Endothelial cell of umbilical vein (primary cell): ENCODE data around the gene RASAL1. TPM values are rescaled to one million over a fixed set of nuclear protein-coding genes. Genes with fewer than 3 reads are reported as not detected.

Experiments used
- BruUV-seq: library from RNA; stranded (reverse); fragments of 400-500 nt; replicated peaks from 2 replicates; lab custom pipeline; 2021; lab: Mats Ljungman, UMichigan
- CTCF ChIA-PET: fragments of 300-600, 350-600 bp; sonication (Branson Sonifier 250); formaldehyde crosslinking; loops from one replicate; lab custom pipeline; 2021; ENCODE audit warnings: antibody characterized with exemption, inconsistent platforms; lab: Charles Lee
- POLR2A ChIA-PET: fragments of 300-600, 350-600 bp; sonication (Branson Sonifier 250); formaldehyde crosslinking; loops from one replicate; lab custom pipeline; 2021; ENCODE audit warnings: antibody characterized with exemption, inconsistent platforms; lab: Charles Lee
- DNase-seq: peaks from one replicate; pipeline ENCODE4 v3.0.0-alpha.2; 2011; ENCODE audit warnings: low read depth, low spot score
- FAIRE-seq: peaks from 2 replicates; lab custom pipeline; 2011; peaks lifted over from hg19 to GRCh38; lab: Jason Lieb, UNC
- H2AFZ ChIP-seq: 2 replicates; pipeline ENCODE4 v1.6.0; 2012; ENCODE audit warnings: low read depth, low read length, control low read depth, inconsistent platforms
- H3K27ac ChIP-seq: 2 replicates; pipeline ENCODE4 v1.5.1; 2011; ENCODE audit warnings: low read depth, mild to moderate bottlenecking, control low read depth, low read length, moderate library complexity; ENCODE audit not compliant: insufficient read depth
- H3K27me3 ChIP-seq, 2 experiments: 2 replicates each; pipeline versions ENCODE4 v1.6.0 to v1.6.1; 2011; ENCODE audit warnings: low read length in 2 of 2, mixed read lengths in 1 of 2; ENCODE audit not compliant: control insufficient read depth in 2 of 2, insufficient read depth in 2 of 2
- H3K36me3 ChIP-seq, 2 experiments: 2 replicates in 1 of 2; 3 replicates in 1 of 2; pipeline ENCODE4 v1.5.1; 2011; ENCODE audit warnings: low read length in 2 of 2, mild to moderate bottlenecking in 1 of 2, moderate library complexity in 1 of 2; ENCODE audit not compliant: control insufficient read depth in 2 of 2, insufficient read depth in 2 of 2; ENCODE audit errors: extremely low read depth in 1 of 2
- H3K4me1 ChIP-seq: 3 replicates; pipeline ENCODE4 v1.5.1; 2011; ENCODE audit warnings: mild to moderate bottlenecking, low read length; ENCODE audit not compliant: control insufficient read depth, insufficient read depth; ENCODE audit errors: extremely low read depth
- H3K4me2 ChIP-seq: 2 replicates; pipeline ENCODE4 v1.6.1; 2011; ENCODE audit warnings: low read length, control low read depth, mixed read lengths; ENCODE audit not compliant: insufficient read depth
- H3K4me3 ChIP-seq, 3 experiments: fragments of 200-600 bp in 1 of 3; sonication (generic), shearing (Covaris generic) in 1 of 3; replicated peaks in 1 of 3; 2 replicates each; pipeline ENCODE4 v1.5.1; 2011 to 2016; ENCODE audit warnings: control low read depth in 3 of 3, low read length in 3 of 3, mild to moderate bottlenecking in 2 of 3, inconsistent platforms in 1 of 3, low read depth in 1 of 3, moderate library complexity in 1 of 3; ENCODE audit not compliant: insufficient read depth in 1 of 3
- H3K79me2 ChIP-seq: 2 replicates; pipeline ENCODE4 v1.6.0; 2012; ENCODE audit warnings: low read length, inconsistent platforms; ENCODE audit not compliant: control insufficient read depth, insufficient read depth
- H3K9ac ChIP-seq: replicated peaks from 2 replicates; pipeline ENCODE3; 2011; ENCODE audit warnings: low read length, control low read depth; ENCODE audit not compliant: insufficient read depth; ENCODE audit errors: extremely low read depth
- H3K9me1 ChIP-seq: replicated peaks from 3 replicates; pipeline ENCODE4 v1.6.0; 2011; ENCODE audit warnings: mild to moderate bottlenecking, low read length; ENCODE audit not compliant: control insufficient read depth, insufficient read depth; ENCODE audit errors: extremely low read depth
- H3K9me3 ChIP-seq: replicated peaks from 2 replicates; pipeline ENCODE4 v1.5.1; 2012; ENCODE audit warnings: low read length, inconsistent platforms; ENCODE audit not compliant: control insufficient read depth, insufficient read depth
- H4K20me1 ChIP-seq: replicated peaks from 2 replicates; pipeline ENCODE3; 2011; ENCODE audit warnings: mild to moderate bottlenecking, low read length; ENCODE audit not compliant: control insufficient read depth, insufficient read depth; ENCODE audit errors: extremely low read depth
- CTCF ChIP-seq, 2 donors: IDR thresholded peaks; 1 replicate in 1 of 2; 2 replicates in 1 of 2; pipeline ENCODE4 v1.5.1; 2011; ENCODE audit warnings: low read length in 2 of 2, mild to moderate bottlenecking in 2 of 2, moderate library complexity in 2 of 2, control low read depth in 1 of 2, inconsistent platforms in 1 of 2, low read depth in 1 of 2; ENCODE audit not compliant: insufficient read depth in 1 of 2; ENCODE audit errors: extremely low read depth in 1 of 2
- EZH2 ChIP-seq: IDR thresholded peaks from 2 replicates; pipeline ENCODE4 v1.6.1; 2012; ENCODE audit warnings: borderline replicate concordance, low read depth, mild to moderate bottlenecking, moderate library complexity, low read length, inconsistent platforms; ENCODE audit not compliant: severe bottlenecking
- FOS ChIP-seq: IDR thresholded peaks from 2 replicates; pipeline ENCODE4 v1.6.1; 2011; ENCODE audit warnings: mild to moderate bottlenecking, low read length, moderate library complexity, borderline replicate concordance; ENCODE audit not compliant: insufficient read depth
- GATA2 ChIP-seq: IDR thresholded peaks from 2 replicates; pipeline ENCODE4 v1.7.0; 2011; ENCODE audit warnings: low read depth, mild to moderate bottlenecking, moderate library complexity, mixed read lengths, low read length; ENCODE audit not compliant: insufficient read length, insufficient read depth
- JUN ChIP-seq: IDR thresholded peaks from 2 replicates; pipeline ENCODE4 v1.6.1; 2011; ENCODE audit warnings: borderline replicate concordance, low read depth; ENCODE audit not compliant: insufficient read length, insufficient read depth
- MAX ChIP-seq: IDR thresholded peaks from 2 replicates; pipeline ENCODE4 v1.6.1; 2011; ENCODE audit not compliant: insufficient read depth, insufficient read length
- MYC ChIP-seq: IDR thresholded peaks from one replicate; pipeline ENCODE4 v1.6.1; 2011; ENCODE audit warnings: mild to moderate bottlenecking, low read depth, low read length
- POLR2A ChIP-seq: IDR thresholded peaks from 2 replicates; pipeline ENCODE4 v1.6.1; 2012; ENCODE audit warnings: low read depth, mild to moderate bottlenecking, control low read depth, low read length
- POLR2AphosphoS5 ChIP-seq: IDR thresholded peaks from 2 replicates; pipeline ENCODE4 v1.6.1; 2012; ENCODE audit warnings: low read depth, mild to moderate bottlenecking, control low read depth, low read length, moderate library complexity; ENCODE audit not compliant: insufficient read depth
- dilution Hi-C: fragments of 300-500 bp; cut with MboI; formaldehyde crosslinking; loops from one replicate; pipeline ENCODE4 v1.15.0; 2019; ENCODE audit warnings: low sequenced_read_pairs; ENCODE audit not compliant: extremely low pct_ligation_motif_present
- intact Hi-C: fragments of 100-400 bp; cut with micrococcal nuclease; formaldehyde crosslinking; loops from one replicate; pipeline ENCODE4 v1.10.0; 2022
- polyA plus RNA-seq, 4 experiments: library from polyadenylated mRNA; depleted of rRNA in 3 of 4; stranded (reverse) in 3 of 4; unstranded in 1 of 4; fragments of >200 nt; gene quantifications; 2 replicates each; pipeline versions ENCODE4 v1.2.1 to v1.2.3, GENCODE V29; 2011 to 2012; ENCODE audit warnings: missing spikeins in 1 of 4
- total RNA-seq: library from RNA; stranded (reverse); gene quantifications from 2 replicates; pipeline ENCODE4 v1.2.3, GENCODE V29; 2021

The RASAL1 gene
- total and polyA plus RNA-seq, 2 donors (not counting 3 experiments of a cell fraction or from before 2014, with no cell fraction given) = not detected

GRCh38 chr12:113142886-113143332, 7.3 kb upstream of the RASAL1 start:
- H3K9me3 ChIP-seq = no peaks in the 10 kb centered on the region
- H2AFZ ChIP-seq = no peak overlapping the region
- ChIA-PET POLR2A (no interaction called here), CTCF (no interaction called here)
- no peak overlapping the region for H3K4me2 ChIP-seq
- H4K20me1 ChIP-seq = no peaks in the 10 kb centered on the region
- no peaks in the 10 kb centered on the region for H3K36me3 ChIP-seq
- dilution Hi-C loops = no loop called here
- BruUV-seq = no TSS peak
- no peak for FAIRE-seq
- peaks cover 0 to 2% of the 10 kb centered on the region in 2 experiments for H3K27me3 ChIP-seq
- H3K9ac ChIP-seq = no peak overlapping the region
- no peaks in the 10 kb centered on the region for H3K4me1 ChIP-seq
- H3K79me2 ChIP-seq = no peaks in the 10 kb centered on the region
- no peak for TF ChIP-seq CTCF (IDR thresholded peaks at IDR 0.05; ENCODE audit: extremely low read depth in 1 of 2, insufficient read depth in 1 of 2, low read depth in 1 of 2, low read length in 2 of 2)
- no peak for TF ChIP-seq EZH2
- TF ChIP-seq FOS = no peak
- TF ChIP-seq JUN = no peak
- no peak for TF ChIP-seq POLR2A
- no peak for TF ChIP-seq GATA2
- no peak for TF ChIP-seq POLR2AphosphoS5
- TF ChIP-seq MAX = no peak
- no peak for TF ChIP-seq MYC
- no peak overlapping the region for H3K4me3 ChIP-seq
- H3K9me1 ChIP-seq = no peaks in the 10 kb centered on the region
- intact Hi-C loops = no loop called here
- DNase-seq = no peak
- no peak overlapping the region for H3K27ac ChIP-seq
